ENCODE data around the gene LDB1.

The LDB1 gene

DNA sequence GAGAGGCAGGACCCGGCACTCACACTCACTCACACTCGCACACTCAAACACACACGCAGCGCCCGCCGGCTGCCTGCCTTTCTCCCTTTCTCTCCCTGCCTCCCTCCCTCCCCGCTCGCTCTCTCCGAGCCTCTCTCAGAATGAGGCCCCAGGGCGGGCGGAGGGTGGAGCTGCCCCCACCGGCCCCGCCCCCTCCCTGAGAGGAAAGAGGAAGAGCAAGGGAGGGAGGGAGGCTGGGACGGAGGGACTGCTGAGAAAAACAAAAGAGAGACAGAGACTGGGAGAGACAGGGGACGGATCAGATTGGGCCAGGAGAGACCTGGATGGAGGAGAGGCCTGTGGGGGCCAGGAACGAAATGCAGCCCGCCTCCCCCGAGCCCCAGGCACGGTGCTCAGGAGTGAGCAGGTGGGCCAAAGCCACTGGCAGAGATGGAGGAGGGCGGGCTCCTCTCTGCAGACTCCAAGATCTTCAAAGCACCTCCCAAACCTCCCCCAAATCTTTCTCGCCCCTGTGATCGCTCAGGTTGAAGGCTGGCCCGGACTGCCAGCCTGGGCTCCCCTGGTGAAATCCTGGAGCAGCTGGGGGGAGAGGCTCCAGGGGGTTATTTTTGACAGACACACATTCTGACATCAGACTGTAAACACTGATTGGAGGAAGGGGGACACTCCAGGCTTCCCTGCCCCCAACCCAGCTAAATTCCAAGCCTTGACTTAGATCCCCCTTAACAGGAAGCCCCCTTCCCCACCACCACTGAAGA is 5.1 kb downstream of the LDB1 start:
- DNase-seq (ENCODE audit: extremely low spot score, insufficient read length, low read depth) = peak; percentile 57
- peak; percentile 94 for FAIRE-seq

DNA sequence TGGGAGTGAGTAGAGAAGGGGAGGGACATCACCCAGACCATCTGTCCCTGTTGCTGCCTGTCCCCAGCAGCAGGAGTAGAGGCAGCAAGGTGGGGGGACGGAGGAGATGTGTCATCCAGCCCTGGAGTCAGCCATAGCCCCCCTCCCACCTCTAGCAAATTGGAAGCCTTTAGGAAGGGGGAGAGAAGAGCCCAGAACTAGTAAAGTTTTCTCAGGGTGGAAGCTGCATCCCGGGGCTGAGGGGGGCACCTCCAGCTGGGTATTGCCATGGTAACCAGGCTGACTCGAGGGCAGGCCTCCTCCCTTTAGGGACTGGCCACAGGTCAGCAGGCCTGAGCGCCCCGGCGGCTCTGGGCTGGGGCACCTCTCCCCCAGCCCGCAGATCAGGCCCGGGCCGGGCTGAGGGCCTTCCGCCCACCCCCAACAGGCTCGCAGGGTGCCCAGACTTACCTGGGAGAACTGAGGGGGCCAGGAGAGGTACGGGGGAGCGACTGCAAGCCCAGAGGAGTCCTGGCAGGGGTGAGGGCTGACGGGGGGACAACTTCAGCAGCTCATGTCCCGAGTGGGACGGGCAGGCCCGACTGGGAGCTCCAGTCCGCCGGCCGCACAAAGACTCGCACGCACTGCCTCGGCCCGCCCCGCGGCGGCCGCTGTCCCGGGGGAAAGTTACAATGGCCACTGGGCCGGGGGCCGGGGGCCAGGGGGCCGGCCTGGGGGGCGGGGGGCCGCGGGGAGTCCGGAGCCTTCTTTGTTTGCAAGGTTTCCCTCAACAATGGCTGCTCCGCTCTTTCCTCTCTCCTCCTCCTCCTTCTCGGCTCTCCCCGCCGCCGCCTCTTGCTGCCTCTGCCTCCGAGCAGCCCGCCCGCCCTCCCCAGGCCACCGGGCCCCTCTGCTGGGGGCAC is 6.0 kb downstream of the LDB1 start:
- FAIRE-seq = no peak
- no peak for DNase-seq (ENCODE audit: extremely low spot score, insufficient read length, low read depth)

DNA sequence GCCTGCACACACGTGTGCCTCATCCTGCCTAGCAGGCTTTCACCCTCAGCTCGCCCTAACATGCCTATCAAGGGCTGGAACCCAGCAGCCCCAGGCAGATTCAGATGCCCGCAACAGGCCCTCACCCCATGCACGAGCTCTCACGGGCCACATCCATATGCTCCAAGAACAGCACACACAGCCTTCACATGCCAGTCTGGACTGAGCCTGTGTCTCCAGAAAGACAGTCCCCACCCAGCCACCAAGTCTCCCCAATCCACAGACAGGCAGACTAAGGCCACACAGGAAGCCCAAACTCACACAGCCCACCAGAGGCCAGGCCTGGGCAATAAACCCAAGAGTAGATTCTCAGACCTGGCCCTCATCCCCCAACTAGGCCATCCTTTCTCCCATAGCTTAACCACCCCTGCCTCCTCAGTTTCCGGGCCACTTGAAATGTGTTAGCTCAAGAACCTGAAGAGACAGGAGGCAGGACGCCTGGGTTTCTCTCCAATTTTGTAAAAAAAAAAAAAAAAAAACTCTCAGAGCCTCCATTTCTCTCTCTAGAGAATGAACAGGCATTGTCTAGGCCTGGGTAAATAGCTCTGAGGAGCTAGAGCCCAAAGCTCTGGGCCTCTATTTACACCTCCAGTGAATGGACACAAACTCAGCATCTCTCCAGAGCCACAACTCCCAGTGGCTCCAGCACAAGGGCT is 6.8 kb downstream of the LDB1 start:
- DNase-seq (ENCODE audit: extremely low spot score, insufficient read length, low read depth) (no peak), FAIRE-seq (no peak)

DNA sequence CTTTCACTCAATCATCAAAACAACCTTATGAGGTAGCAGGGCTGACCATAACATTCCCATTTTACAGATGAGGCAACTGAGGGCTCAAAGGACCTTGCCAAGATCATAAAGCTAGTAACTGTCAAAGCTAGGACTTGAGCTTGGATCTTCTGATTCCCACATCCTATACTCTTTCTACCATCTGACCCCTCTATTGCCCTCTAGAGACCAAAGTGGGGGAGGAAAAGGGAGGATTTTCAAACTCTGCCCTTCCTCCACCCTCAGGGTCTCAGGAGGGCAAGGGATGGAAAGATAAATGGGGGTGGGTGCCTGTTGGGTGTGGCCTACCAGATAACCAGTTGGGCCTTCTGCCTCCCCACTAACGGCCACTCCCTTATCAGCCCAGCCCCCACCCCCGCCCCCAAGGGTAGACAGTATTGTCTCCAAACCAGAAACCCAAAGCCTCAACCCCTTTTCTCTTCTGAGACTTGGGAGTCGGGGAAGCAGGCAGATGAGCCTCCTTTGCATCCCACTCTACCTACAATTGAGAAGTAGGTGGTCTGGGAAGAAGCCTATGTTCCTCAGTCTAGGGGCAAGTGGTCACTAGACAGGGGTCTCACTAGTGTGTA is 7.9 kb downstream of the LDB1 start:
- FAIRE-seq (no peak), DNase-seq (ENCODE audit: extremely low spot score, insufficient read length, low read depth) (no peak)

DNA sequence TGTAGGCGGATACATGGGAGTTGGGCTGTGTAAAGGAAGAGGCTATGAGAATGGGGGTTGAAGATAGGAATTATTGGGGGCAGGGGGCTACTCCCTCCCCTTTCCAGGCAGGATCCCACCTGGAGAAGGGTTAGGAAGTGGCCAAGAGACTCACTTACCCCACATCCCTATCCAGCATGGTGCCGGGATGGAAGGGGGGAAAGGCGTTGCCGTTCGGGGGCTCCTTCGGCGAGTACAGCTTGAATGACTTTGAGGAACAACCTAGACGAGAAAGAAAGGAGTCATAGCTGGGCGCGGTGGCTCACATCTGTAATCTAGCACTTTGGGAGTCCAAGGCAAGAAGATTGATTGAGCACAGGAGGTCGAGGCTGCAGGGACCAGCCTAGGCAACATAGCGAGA is 8.9 kb downstream of the LDB1 start:
- FAIRE-seq (no peak), DNase-seq (ENCODE audit: extremely low spot score, insufficient read length, low read depth) (no peak)

DNA sequence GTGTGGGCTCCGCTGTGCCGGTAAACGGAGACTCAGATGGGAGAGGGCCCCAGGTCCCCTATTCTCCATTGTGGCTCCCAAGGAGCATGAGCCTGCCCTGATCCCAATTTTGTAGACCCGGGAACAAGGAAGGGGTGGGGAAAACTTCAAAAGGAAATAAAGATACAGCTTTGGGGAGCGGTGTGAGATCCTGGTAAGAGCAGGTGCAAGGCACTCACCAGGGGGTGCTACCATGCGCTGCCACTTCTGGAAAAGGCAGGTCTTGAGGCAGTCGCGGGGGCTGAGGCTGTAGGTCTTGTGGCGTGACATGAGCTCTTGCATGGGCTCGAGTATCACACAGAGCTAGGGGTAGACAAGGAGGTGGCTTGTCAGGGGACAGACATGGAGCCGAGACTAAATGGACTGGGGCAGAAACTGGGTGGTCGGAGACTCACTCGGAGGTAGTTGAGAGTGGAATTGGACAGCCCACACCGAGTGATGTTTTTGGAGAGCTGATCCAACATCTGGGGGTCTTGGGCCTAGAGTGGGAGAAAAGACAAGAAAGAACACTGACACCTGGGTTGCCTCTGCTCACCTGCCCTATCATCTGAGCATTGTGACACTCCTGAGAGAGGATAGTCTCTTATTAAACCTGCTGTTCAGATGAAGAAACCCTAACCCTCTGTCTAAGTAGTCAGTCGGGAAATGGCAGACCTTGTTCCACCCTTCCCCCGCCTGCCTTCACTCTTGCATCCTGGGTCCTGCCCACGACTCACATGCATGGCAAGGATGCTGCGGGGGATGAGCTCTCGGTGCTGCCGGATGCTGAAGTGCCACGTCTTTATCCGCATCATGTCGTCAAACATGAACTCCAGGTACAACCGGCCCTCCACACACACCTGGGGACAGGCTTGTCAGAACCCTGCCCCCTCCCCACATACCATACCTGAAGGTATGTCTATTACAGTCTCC is 10.7 kb downstream of the LDB1 start:
- FAIRE-seq (no peak), DNase-seq (ENCODE audit: extremely low spot score, insufficient read length, low read depth) (no peak)

DNA sequence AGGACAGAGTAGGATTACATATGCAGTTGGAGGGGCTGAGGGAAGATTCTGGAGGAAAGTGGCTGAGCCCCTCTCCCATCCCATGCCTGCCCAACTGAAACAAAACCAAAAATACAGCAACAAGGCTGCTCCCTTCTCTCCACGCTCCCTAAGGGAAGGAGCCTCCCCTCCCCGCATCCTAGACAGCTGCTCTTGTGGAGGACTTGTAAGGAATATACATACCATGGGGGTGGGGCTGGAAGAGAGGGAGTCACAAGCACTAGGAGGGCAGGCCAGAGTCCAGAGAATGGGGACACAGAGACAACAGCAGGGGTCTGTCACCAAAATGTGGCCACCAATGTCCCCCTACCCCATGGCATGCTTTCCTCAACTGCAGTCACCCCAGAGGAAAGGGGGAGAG is 13.2 kb downstream of the LDB1 start:
- FAIRE-seq (no peak), DNase-seq (ENCODE audit: extremely low spot score, insufficient read length, low read depth) (no peak)

DNA sequence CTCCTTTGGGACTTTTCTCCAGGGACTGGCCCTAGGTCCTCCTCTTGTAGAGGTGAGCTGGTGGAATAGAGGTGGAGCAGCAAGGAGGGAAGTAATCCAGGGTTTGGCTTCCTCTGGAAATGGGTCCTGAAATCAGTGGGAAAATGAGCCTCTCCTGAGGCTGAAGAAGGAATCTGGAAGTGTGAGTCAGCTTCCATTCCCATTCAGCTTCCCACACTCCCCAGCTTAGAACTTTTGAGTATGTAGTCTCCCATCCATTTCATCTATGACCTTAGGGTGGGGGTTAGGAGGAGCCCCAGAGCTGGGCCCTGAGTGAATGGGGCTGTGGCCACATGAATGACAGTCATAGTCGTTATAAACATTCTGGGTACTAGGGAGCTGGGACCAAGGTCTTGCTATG is 17.7 kb downstream of the LDB1 start:
- FAIRE-seq (no peak), DNase-seq (ENCODE audit: extremely low spot score, insufficient read length, low read depth) (no peak)

DNA sequence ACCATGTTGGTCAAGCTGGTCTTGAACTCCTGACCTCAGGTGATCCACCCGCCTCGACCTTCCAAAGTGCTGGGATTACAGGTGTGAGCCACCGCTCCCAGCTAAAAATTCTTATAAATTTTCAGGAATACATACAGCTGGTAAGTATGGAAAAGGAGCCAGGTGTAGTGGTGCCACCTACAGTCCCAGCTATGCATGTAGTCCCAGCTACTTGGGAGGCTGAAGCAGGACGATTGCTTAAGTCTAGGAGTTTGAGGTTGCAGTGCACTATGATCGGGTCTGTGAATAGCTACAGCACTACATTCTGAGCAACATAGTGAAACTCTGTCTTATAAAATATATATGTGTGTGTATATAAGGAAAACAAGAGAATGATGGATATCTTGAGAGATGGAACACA is 19.0 kb downstream of the LDB1 start:
- FAIRE-seq (no peak), DNase-seq (ENCODE audit: extremely low spot score, insufficient read length, low read depth) (no peak)

DNA sequence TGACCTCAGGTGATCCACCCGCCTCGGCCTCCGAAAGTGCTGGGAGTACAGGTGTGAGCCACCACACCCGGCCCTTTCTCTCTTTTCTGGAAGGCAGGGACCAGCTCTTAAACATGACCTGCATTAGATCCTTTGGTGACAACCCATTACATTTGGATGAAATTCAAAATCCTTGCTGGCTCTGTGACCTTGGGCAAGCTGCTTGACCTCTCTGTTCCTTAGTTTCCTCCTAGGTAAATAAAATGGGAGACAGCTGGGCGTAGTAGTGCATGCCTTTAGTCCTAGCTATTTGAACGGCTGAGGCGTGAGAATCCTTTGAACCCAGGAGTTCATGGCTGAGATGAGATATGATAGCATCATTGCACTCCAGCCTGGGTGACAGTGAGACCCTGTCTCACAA is 23.7 kb downstream of the LDB1 start:
- DNase-seq (ENCODE audit: extremely low spot score, insufficient read length, low read depth) (no peak), FAIRE-seq (no peak)

DNA sequence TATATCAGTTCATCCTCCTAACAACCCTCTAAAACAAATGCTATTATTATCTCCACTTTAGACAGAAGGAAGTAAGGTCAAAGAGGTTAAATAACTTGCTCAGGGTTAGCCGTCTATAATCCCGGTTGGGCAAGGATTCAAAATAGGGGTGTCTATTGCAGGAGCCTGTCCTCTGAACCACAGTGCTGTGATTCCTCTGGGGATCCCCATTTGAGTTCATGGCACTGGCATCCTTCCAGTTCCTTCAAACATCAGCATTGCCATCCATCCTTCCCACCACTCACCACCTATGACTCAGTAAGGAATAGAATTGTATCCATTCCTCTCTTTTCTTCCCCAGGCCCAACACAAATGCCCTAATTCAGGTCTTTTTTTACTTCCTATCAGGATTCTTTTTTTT is 29.4 kb downstream of the LDB1 start:
- FAIRE-seq (no peak), DNase-seq (ENCODE audit: extremely low spot score, insufficient read length, low read depth) (no peak)

DNA sequence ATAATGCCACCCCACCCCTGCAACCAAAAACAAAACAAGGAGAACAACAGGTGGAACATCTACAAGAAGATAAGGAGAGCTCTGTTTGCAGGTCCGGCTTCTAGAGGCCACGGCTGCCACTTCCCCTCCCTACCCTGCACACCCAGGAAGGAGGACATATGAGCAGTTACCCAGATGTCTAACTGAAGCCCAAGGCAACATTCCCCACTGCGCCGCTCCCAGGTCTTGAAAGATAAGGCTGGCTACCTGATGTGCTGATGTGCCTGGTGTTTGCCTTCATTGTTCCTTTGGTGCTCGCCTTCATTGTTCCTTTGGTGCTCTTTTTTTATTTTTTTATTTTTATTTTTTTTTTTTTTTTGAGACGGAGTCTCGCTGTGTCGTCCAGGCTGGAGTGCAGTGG is 34.0 kb downstream of the LDB1 start:
- FAIRE-seq (no peak), DNase-seq (ENCODE audit: extremely low spot score, insufficient read length, low read depth) (no peak)

DNA sequence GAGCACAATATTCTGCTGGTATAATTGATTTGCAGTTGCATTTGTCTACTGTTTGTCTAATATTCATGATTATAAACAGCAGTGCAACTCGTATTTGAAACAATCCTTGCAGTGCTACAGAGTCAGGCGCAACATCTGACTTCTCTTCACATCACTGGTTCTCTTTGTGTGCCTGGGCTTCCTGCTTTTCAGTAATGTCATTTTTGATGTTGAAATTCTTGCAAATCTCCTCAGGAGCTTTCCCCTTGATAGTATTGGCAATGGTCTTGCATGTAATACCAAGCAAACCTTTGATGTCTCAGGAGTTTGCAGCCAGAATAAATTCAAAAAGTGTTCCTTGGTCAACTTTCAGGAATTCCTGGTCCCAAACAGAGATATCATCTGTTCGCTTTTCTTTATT is 34.8 kb downstream of the LDB1 start:
- FAIRE-seq = no peak
- no peak for DNase-seq (ENCODE audit: extremely low spot score, insufficient read length, low read depth)

DNA sequence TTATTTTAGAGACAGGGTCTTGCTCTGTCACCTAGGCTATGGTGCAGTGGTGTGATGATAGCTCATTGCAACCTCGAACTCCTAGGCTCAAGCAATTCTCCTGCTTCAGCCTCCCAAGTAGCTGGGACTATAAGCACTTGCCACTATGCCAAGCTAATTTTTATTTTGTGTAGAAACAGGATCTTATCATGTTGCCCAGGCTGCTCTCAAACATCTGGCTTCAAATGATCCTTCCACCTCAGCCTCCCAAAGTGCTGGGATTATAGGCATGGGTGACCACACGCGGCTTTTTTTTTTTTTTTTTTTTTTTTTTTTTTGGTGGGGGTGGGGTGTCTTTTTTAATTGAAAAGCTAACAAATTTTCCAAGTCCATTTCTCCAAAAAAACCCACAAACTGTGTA is 36.6 kb downstream of the LDB1 start:
- DNase-seq (ENCODE audit: extremely low spot score, insufficient read length, low read depth) (no peak), FAIRE-seq (no peak)

DNA sequence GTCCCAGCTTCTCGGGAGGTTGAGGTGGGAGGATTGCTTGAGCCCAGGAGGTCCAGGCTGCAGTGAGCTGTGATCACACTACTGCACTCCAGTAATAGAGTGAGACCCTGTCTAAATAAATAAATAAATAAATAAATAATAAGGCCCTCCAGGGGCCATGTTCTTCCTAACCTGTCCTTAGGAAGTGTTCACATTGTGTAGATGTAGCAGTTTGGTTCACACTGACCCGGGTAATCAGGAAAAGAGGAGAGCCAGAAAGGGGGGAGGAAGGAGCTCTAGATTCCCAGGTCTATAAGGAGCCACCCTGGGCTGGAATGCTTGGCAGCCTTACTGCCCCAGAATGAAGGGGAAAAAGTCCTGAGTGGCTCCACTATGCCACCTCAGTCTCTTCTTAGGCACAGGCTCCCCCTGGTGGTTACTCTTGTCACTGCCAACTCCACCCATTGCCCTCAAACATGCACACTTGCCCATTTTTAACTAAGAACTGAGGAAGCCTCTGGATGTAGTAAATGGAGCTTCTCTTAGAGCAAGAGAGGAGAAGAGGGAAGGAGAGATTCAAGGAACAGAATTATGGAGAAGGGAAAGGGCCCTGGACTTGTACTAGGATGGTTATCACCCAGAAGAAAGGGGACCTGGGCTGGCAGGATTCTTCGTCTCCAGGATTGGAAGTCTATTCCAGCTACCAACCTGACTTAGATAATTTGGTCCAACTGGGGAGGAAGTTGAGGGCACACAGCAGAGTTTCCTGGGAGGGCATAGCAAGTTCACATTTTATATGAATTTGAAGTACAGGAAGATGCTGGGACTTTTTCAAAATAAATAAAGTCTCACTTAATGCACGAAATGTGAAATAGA is 47.3 kb downstream of the LDB1 start:
- peak; percentile 89 for FAIRE-seq
- peak; percentile 66 for DNase-seq (ENCODE audit: extremely low spot score, insufficient read length, low read depth)

DNA sequence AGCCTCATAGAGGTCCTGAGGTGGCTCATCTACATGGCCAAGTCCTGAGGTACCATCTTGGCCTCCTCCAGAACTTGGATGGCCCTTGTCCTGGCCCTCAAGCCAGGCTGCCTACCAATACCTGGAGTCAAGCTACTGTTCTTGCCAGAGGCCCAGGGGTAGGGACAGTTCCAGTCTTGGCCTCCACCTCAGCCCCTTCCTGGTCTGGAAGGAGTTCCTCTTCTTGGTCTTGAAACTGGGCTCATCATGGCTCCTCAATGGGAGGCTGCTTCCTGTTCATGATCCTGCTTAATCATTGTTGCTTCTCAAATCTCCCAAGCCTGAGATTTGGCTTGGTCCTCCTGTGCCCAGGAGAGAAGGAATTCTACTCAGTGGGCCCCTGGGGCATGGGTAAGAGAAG is 51.1 kb downstream of the LDB1 start:
- DNase-seq (ENCODE audit: extremely low spot score, insufficient read length, low read depth) = no peak
- FAIRE-seq = no peak

DNA sequence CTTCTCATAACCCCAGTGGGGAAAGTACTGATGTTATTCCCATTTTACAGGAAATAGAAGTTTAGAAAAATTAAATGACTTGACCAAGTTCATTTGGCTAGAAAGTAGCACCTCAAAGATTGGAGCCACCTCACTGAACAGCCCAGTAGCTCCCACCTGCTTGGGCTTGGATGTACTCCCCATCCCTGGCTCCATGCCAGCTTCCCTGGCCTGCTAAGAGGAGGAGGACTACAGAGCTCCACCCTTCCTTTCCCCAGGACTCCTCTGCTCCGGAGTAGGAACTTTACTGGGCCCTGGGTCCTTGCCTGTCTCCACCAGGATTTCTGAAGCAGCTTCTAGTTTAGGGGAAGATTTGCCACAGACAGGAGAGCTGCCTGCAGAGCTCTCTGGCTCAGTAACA is 52.0 kb downstream of the LDB1 start:
- FAIRE-seq (no peak), DNase-seq (ENCODE audit: extremely low spot score, insufficient read length, low read depth) (no peak)

DNA sequence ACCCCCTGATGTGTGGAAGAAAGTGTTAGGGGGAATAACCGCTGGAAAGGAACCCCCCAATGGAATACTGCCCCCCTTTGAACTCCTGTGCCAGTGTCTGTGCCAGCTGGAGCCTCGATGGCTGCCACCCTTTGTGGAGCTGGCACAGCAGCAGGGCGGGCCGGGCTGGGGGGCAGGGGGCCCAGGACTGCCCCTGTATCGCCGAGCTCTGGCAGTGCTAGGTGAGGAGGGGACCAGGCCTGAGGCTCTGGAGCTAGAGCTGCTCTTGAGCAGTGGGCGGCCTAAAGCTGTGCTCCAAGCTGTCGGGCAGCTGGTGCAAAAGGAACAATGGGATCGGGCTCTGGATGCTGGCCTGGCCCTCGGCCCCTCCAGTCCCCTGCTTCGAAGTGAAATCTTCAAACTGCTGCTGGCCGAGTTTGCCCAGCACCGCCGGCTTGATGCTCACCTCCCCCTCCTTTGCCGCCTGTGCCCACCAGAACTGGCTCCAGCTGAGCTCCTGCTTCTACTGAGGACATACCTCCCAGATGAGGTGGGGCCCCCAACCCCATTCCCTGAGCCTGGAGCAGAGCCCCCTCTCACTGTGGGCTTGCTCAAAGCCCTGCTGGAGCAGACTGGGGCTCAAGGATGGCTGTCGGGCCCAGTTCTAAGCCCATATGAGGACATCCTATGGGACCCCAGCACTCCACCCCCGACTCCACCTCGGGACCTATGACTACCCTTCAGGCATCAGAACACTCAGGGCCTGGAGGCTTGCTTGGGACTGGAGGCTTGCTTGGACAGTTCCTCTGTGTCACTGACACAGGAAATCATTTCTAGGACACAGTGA is 52.9 kb downstream of the LDB1 start:
- no peak for FAIRE-seq

More for the DNA sequence above, 52.9 kb downstream of the LDB1 start:
- DNase-seq (ENCODE audit: extremely low spot score, insufficient read length, low read depth) = no peak

All from GM18507 (cell line).